ENCODE results near the gene POLD3. TPM values are rescaled to one million over a fixed set of nuclear protein-coding genes. Genes with fewer than 3 reads are reported as not detected.
A peak's percentile ranks its signal among the peaks of the same experiment; 100 is the strongest.

The POLD3 gene
- 5.6 TPM for total RNA-seq
- long read RNA-seq, transcript POLD3-201 (12 exons, 3,821 nt), result major isoform, 9 of 14 reads
- long read RNA-seq, partial matches to known transcripts, result 1 of 14 reads
- long read RNA-seq, other reads (novel, unspliced or antisense), result 4 of 14 reads

GRCh38 chr11:74592441-74593362 is at the start of gene POLD3:
POLD3 (plus strand) TSS chr11:74592582; CDS start chr11:74592659, 77 bp downstream.
- intact Hi-C loops (cut with DNase I), result no loop called here
- DNase-seq, result peak; percentile 97
- peak; percentile 99 for ATAC-seq (ENCODE audit: poor library complexity)

- ATAC-seq (ENCODE audit: poor library complexity), result no peak
- intact Hi-C loops (cut with DNase I), result no loop called here
- no peak for DNase-seq
Measured at GRCh38 chr11:74543991-74544390, 48.4 kb upstream of the POLD3 start.

GRCh38 chr11:74546752-74547151 is 45.6 kb upstream of the POLD3 start:
- ATAC-seq (ENCODE audit: poor library complexity), result peak; percentile 18
- intact Hi-C loops (cut with DNase I), result no loop called here
- no peak for DNase-seq

GRCh38 chr11:74550991-74551753 is 41.2 kb upstream of the POLD3 start:
- intact Hi-C loops (cut with DNase I), result no loop called here
- DNase-seq (no peak), ATAC-seq (ENCODE audit: poor library complexity) (peak; percentile 57)

GRCh38 chr11:74551754-74552145 is 40.6 kb upstream of the POLD3 start:
- ATAC-seq (ENCODE audit: poor library complexity) (no peak), DNase-seq (no peak)
- intact Hi-C loops (cut with DNase I), result no loop called here

- no peak for ATAC-seq (ENCODE audit: poor library complexity)
- intact Hi-C loops (cut with DNase I), result no loop called here
- no peak for DNase-seq
Measured at GRCh38 chr11:74557526-74557925, 34.9 kb upstream of the POLD3 start.

GRCh38 chr11:74559110-74559933 is 33.1 kb upstream of the POLD3 start:
- intact Hi-C loops (cut with DNase I), result no loop called here
- ATAC-seq (ENCODE audit: poor library complexity) (peak; percentile 25), DNase-seq (no peak)

- DNase-seq (no peak), ATAC-seq (ENCODE audit: poor library complexity) (no peak)
- intact Hi-C loops (cut with DNase I), result no loop called here
Measured at GRCh38 chr11:74559934-74560309, 32.5 kb upstream of the POLD3 start.

- intact Hi-C loops (cut with DNase I), result no loop called here
- ATAC-seq (ENCODE audit: poor library complexity) (no peak), DNase-seq (no peak)
Measured at GRCh38 chr11:74566146-74566960, 26.0 kb upstream of the POLD3 start.

- DNase-seq, result no peak
- intact Hi-C loops (cut with DNase I), result no loop called here
- no peak for ATAC-seq (ENCODE audit: poor library complexity)
Measured at GRCh38 chr11:74568028-74568427, 24.4 kb upstream of the POLD3 start.

GRCh38 chr11:74570266-74571061 is 21.9 kb upstream of the POLD3 start:
- intact Hi-C loops (cut with DNase I), result loop anchor here (2.0 kb wide), 1 partner anchor 118 kb away; no protein-coding TSS in a partner anchor
- ATAC-seq (ENCODE audit: poor library complexity) (peak; percentile 80), DNase-seq (no peak)

GRCh38 chr11:74571062-74571399 is 21.4 kb upstream of the POLD3 start:
- intact Hi-C loops (cut with DNase I), result loop anchor here (2.0 kb wide), 1 partner anchor 118 kb away; no protein-coding TSS in a partner anchor
- DNase-seq, result no peak
- no peak for ATAC-seq (ENCODE audit: poor library complexity)

- no peak for DNase-seq
- intact Hi-C loops (cut with DNase I), result no loop called here
- no peak for ATAC-seq (ENCODE audit: poor library complexity)
Measured at GRCh38 chr11:74572349-74572748, 20.0 kb upstream of the POLD3 start.

- DNase-seq (no peak), ATAC-seq (ENCODE audit: poor library complexity) (no peak)
- intact Hi-C loops (cut with DNase I), result no loop called here
Measured at GRCh38 chr11:74574563-74574962, 17.8 kb upstream of the POLD3 start.

GRCh38 chr11:74575999-74576398 is 16.4 kb upstream of the POLD3 start:
- intact Hi-C loops (cut with DNase I), result no loop called here
- no peak for DNase-seq
- no peak for ATAC-seq (ENCODE audit: poor library complexity)

GRCh38 chr11:74577181-74577580 is 15.2 kb upstream of the POLD3 start:
- ATAC-seq (ENCODE audit: poor library complexity) (no peak), DNase-seq (no peak)
- intact Hi-C loops (cut with DNase I), result no loop called here
